Liver (tissue), 9 donors: Measurements from ENCODE around the gene CXCR1. TPM values are rescaled to one million over a fixed set of nuclear protein-coding genes. Genes with fewer than 3 reads are reported as not detected.

Experiments
- DNase-seq: peaks from one replicate; pipeline ENCODE4 v3.0.0-alpha.2; 2017; ENCODE audit warnings: low spot score
- H3K27ac ChIP-seq, 2 donors: one replicate each; pipeline ENCODE4 v1.7.0; 2013; ENCODE audit warnings: inconsistent platforms in 2 of 2, low read length in 2 of 2, control low read depth in 1 of 2, low read depth in 1 of 2, mild to moderate bottlenecking in 1 of 2
- H3K27me3 ChIP-seq, 4 donors: one replicate each; pipeline versions ENCODE4 v1.6.1 to v1.7.0; 2013; ENCODE audit warnings: low read length in 3 of 4, inconsistent platforms in 1 of 4, mild to moderate bottlenecking in 1 of 4, moderate library complexity in 1 of 4; ENCODE audit not compliant: control insufficient read depth in 4 of 4, insufficient read depth in 4 of 4
- H3K36me3 ChIP-seq, 4 donors: one replicate each; pipeline versions ENCODE4 v1.6.1 to v1.7.0; 2013; ENCODE audit warnings: low read length in 3 of 4, mild to moderate bottlenecking in 3 of 4, low read depth in 1 of 4, moderate library complexity in 1 of 4; ENCODE audit not compliant: control insufficient read depth in 4 of 4, insufficient read depth in 3 of 4
- H3K4me1 ChIP-seq, 4 donors: one replicate each; pipeline versions ENCODE4 v1.6.1 to v1.7.0; 2013; ENCODE audit warnings: low read length in 3 of 4, mild to moderate bottlenecking in 3 of 4, moderate library complexity in 1 of 4; ENCODE audit not compliant: control insufficient read depth in 4 of 4, insufficient read depth in 4 of 4
- H3K4me3 ChIP-seq, 3 donors: one replicate each; pipeline versions ENCODE4 v1.6.1 to v1.7.0; 2013; ENCODE audit warnings: low read length in 3 of 3, control low read depth in 1 of 3, low read depth in 1 of 3, mild to moderate bottlenecking in 1 of 3
- H3K9ac ChIP-seq, 2 donors: one replicate each; pipeline ENCODE4 v1.7.0; 2013; ENCODE audit warnings: low read length in 2 of 2, mild to moderate bottlenecking in 2 of 2, moderate library complexity in 2 of 2, control low read depth in 1 of 2, low read depth in 1 of 2
- H3K9me3 ChIP-seq, 4 donors: one replicate each; pipeline versions ENCODE4 v1.6.1 to v1.7.0; 2013; ENCODE audit warnings: low read length in 3 of 4; ENCODE audit not compliant: control insufficient read depth in 4 of 4
- ATF3 ChIP-seq: IDR thresholded peaks from 2 replicates; pipeline ENCODE4 v1.6.1; 2016; ENCODE audit warnings: antibody characterized with exemption
- EGR1 ChIP-seq, 2 donors: IDR thresholded peaks; 2 replicates each; pipeline ENCODE4 v1.6.1; 2016 to 2018; ENCODE audit warnings: antibody characterized with exemption in 2 of 2, low read depth in 2 of 2
- FOXA1 ChIP-seq: IDR thresholded peaks from 2 replicates; pipeline ENCODE4 v1.6.1; 2016; ENCODE audit warnings: antibody characterized with exemption
- FOXA2 ChIP-seq: IDR thresholded peaks from 2 replicates; pipeline ENCODE4 v1.6.1; 2016; ENCODE audit warnings: antibody characterized with exemption
- GABPA ChIP-seq, 2 donors: IDR thresholded peaks in 1 of 2; conservative IDR thresholded peaks in 1 of 2; 2 replicates each; pipeline ENCODE4 v1.6.1; 2016; ENCODE audit warnings: antibody characterized with exemption in 2 of 2, mild to moderate bottlenecking in 1 of 2, moderate library complexity in 1 of 2
- HNF4G ChIP-seq: IDR thresholded peaks from 2 replicates; pipeline ENCODE4 v1.6.1; 2016; ENCODE audit warnings: antibody characterized with exemption
- NR2F2 ChIP-seq: IDR thresholded peaks from 2 replicates; pipeline ENCODE4 v1.6.1; 2016; ENCODE audit warnings: antibody characterized with exemption
- RAD21 ChIP-seq, 2 donors: IDR thresholded peaks; 2 replicates each; pipeline ENCODE4 v1.6.1; 2016; ENCODE audit warnings: antibody characterized with exemption in 2 of 2, mild to moderate bottlenecking in 2 of 2
- REST ChIP-seq: IDR thresholded peaks from 2 replicates; pipeline ENCODE4 v1.6.1; 2016; ENCODE audit warnings: antibody characterized with exemption, mild to moderate bottlenecking
- SP1 ChIP-seq: IDR thresholded peaks from 2 replicates; pipeline ENCODE4 v1.6.1; 2018; ENCODE audit warnings: antibody characterized with exemption, mild to moderate bottlenecking
- YY1 ChIP-seq: IDR thresholded peaks from 2 replicates; pipeline ENCODE4 v1.6.1; 2016; ENCODE audit warnings: antibody characterized with exemption, mild to moderate bottlenecking
- ZBTB33 ChIP-seq: IDR thresholded peaks from 2 replicates; pipeline ENCODE4 v1.6.1; 2016; ENCODE audit warnings: antibody characterized with exemption
- WGBS: extraction: QIAGEN DNeasy Blood & Tissue Kit; methylation state at CpG from one replicate; pipeline ENCODE4 v1.1.7; 2013; 5-methylcytosine and 5-hydroxymethylcytosine counted together
- polyA plus RNA-seq, 2 donors: library from polyadenylated mRNA; stranded (reverse) in 1 of 2; unstranded in 1 of 2; fragments of 200-250 nt in 1 of 2; fragments of >200 nt in 1 of 2; fragmentation: Nextera tagmentation in 1 of 2; extraction: Ambion mirVana in 1 of 2; gene quantifications; one replicate each; pipeline versions ENCODE4 v1.2.1 to v1.2.3, GENCODE V29; 2013 to 2015
- total RNA-seq, 2 donors: library from RNA; depleted of rRNA; stranded (reverse); fragments of >200 nt; gene quantifications; one replicate each; pipeline ENCODE4 v1.2.3, GENCODE V29; 2014
- donor health status: healthy.
- donor health status: healthy.
- donor health status: healthy.
- donor health status: healthy.
- donor health status: healthy.

Gene CXCR1
- total and polyA plus RNA-seq, 4 donors: 0.26 to 1.8 (median 0.71) TPM

- H3K4me3 ChIP-seq: no peak overlapping the region
- WGBS: 43% methylated on average over 1 of the region's 1 CpG
- DNase-seq: no peak
Observed at GRCh38 chr2:218152777-218153176, 14.0 kb downstream of the CXCR1 start.

GRCh38 chr2:218152172-218152571, 14.6 kb downstream of the CXCR1 start:
- H3K4me3 ChIP-seq: no peak overlapping the region
- 90% methylated on average over 8 of the region's 8 CpGs for WGBS
- no peaks in the 10 kb centered on the region for H3K4me1 ChIP-seq
- no peaks in the 10 kb centered on the region for H3K36me3 ChIP-seq
- no peak for DNase-seq
- H3K27me3 ChIP-seq: no peaks in the 10 kb centered on the region
- H3K9ac ChIP-seq: no peak overlapping the region
- no peak overlapping the region for H3K27ac ChIP-seq
- no peak for TF ChIP-seq REST
- TF ChIP-seq RAD21 (IDR thresholded peaks at IDR 0.05): no peak
- TF ChIP-seq ZBTB33: no peak
- TF ChIP-seq YY1: no peak
- no peak for TF ChIP-seq HNF4G
- no peak for TF ChIP-seq SP1
- no peak for TF ChIP-seq EGR1 (IDR thresholded peaks at IDR 0.05; ENCODE audit: low read depth in 2 of 2)
- H3K9me3 ChIP-seq: no peaks in the 10 kb centered on the region

More at GRCh38 chr2:218152777-218153176, 14.0 kb downstream of the CXCR1 start:
- H3K4me1 ChIP-seq: no peaks in the 10 kb centered on the region
- no peak overlapping the region for H3K9ac ChIP-seq
- H3K36me3 ChIP-seq: no peaks in the 10 kb centered on the region
- TF ChIP-seq ZBTB33 (no peak), FOXA1 (no peak), RAD21 (IDR thresholded peaks at IDR 0.05) (no peak), ATF3 (no peak), NR2F2 (no peak), YY1 (no peak), HNF4G (no peak), GABPA (IDR thresholded peaks at IDR 0.05 in 1 of 2, conservative IDR thresholded peaks at IDR 0.05 in 1 of 2) (no peak), FOXA2 (no peak)
- no peak overlapping the region for H3K27ac ChIP-seq
- H3K9me3 ChIP-seq: no peaks in the 10 kb centered on the region
- H3K27me3 ChIP-seq: no peaks in the 10 kb centered on the region
